GM19238 (cell line): ENCODE data around the gene MS4A12.
"Not testable (repeated sequence)": the region's sequence is repeated elsewhere in the genome, so short reads cannot be mapped to it uniquely, and the experiment has no call there.

Experiments
- DNase-seq: peaks from one replicate; pipeline ENCODE4 v3.0.0; 2011; ENCODE audit warnings: low spot score; ENCODE audit not compliant: insufficient read length

Gene MS4A12

GRCh38 chr11:60492488-60493009, at the start of gene MS4A12:
Gene MS4A12, plus strand, starts transcription at chr11:60492778. Its CDS starts 4,541 bp downstream, at chr11:60497319.
- DNase-seq = no peak

GRCh38 chr11:60447070-60447469, 45.5 kb upstream of the MS4A12 start:
- no peak for DNase-seq

- no peak for DNase-seq
Observed at GRCh38 chr11:60447846-60448245, 44.7 kb upstream of the MS4A12 start.

- DNase-seq = not testable (repeated sequence)
Observed at GRCh38 chr11:60451185-60451584, 41.4 kb upstream of the MS4A12 start.

- no peak for DNase-seq
Observed at GRCh38 chr11:60454212-60454611, 38.4 kb upstream of the MS4A12 start.

GRCh38 chr11:60455531-60456042, 37.0 kb upstream of the MS4A12 start, which contains the start of gene MS4A1:
Gene MS4A1, plus strand, starts transcription at chr11:60455847. Its CDS starts 6,528 bp downstream, at chr11:60462375.
- DNase-seq = peak; percentile 69

- no peak for DNase-seq
Observed at GRCh38 chr11:60457576-60457975, 35.0 kb upstream of the MS4A12 start.

GRCh38 chr11:60459345-60459744, 33.2 kb upstream of the MS4A12 start:
- no peak for DNase-seq

- no peak for DNase-seq
Observed at GRCh38 chr11:60468829-60469228, 23.7 kb upstream of the MS4A12 start.

GRCh38 chr11:60469723-60470122, 22.9 kb upstream of the MS4A12 start:
- no peak for DNase-seq

GRCh38 chr11:60477035-60477445, 15.5 kb upstream of the MS4A12 start:
- no peak for DNase-seq

GRCh38 chr11:60482361-60482760, 10.2 kb upstream of the MS4A12 start:
- DNase-seq = no peak

- DNase-seq = peak; percentile 48
Observed at GRCh38 chr11:60485987-60486386, 6.6 kb upstream of the MS4A12 start.

- no peak for DNase-seq
Observed at GRCh38 chr11:60493454-60493853, 876 bp downstream of the MS4A12 start.

- DNase-seq = no peak
Observed at GRCh38 chr11:60498399-60498798, 5.8 kb downstream of the MS4A12 start.

GRCh38 chr11:60498853-60499252, 6.3 kb downstream of the MS4A12 start:
- peak; percentile 27 for DNase-seq

- no peak for DNase-seq
Observed at GRCh38 chr11:60500276-60500910, 7.8 kb downstream of the MS4A12 start.

GRCh38 chr11:60502221-60502775, 9.7 kb downstream of the MS4A12 start:
- no peak for DNase-seq

- DNase-seq = no peak
Observed at GRCh38 chr11:60504219-60504905, 11.8 kb downstream of the MS4A12 start.

GRCh38 chr11:60509609-60510008, 17.0 kb downstream of the MS4A12 start:
- DNase-seq = not testable (repeated sequence)

- not testable (repeated sequence) for DNase-seq
Observed at GRCh38 chr11:60510209-60510608, 17.6 kb downstream of the MS4A12 start.

GRCh38 chr11:60511393-60511792, 18.8 kb downstream of the MS4A12 start:
- no peak for DNase-seq
